ENCODE results near the gene SYT2.
"Not testable (repeated sequence)": the region's sequence is repeated elsewhere in the genome, so short reads cannot be mapped to it uniquely, and the experiment has no call there.

SYT2 gene

GRCh38 chr1:202642212-202642611 is 68.0 kb downstream of the SYT2 start:
- FAIRE-seq, result no peak

DNA sequence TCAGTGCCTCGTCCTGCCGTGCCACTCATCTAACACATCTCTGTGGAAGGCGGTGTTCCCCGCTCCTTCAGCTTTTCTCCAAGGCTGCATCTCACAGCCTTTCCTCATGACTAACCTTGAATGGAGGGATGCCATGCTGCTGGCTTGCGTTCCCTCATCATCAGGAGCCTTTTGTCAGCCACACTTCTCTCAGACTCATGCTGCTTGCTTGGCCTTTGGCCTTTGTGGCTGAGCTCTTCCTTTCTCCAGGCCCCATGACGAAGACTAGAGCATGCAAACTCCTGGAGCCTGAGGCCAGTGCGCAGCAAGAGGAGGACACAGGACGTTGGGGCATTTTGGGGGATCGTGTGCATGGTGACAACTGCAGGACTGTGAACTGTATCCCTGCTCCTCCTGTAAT is 70.8 kb downstream of the SYT2 start:
- FAIRE-seq, result no peak

- FAIRE-seq, result not testable (repeated sequence)
Measured at GRCh38 chr1:202638701-202639305, 71.5 kb downstream of the SYT2 start.

- no peak for FAIRE-seq
Measured at GRCh38 chr1:202638019-202638700, 72.1 kb downstream of the SYT2 start.

DNA sequence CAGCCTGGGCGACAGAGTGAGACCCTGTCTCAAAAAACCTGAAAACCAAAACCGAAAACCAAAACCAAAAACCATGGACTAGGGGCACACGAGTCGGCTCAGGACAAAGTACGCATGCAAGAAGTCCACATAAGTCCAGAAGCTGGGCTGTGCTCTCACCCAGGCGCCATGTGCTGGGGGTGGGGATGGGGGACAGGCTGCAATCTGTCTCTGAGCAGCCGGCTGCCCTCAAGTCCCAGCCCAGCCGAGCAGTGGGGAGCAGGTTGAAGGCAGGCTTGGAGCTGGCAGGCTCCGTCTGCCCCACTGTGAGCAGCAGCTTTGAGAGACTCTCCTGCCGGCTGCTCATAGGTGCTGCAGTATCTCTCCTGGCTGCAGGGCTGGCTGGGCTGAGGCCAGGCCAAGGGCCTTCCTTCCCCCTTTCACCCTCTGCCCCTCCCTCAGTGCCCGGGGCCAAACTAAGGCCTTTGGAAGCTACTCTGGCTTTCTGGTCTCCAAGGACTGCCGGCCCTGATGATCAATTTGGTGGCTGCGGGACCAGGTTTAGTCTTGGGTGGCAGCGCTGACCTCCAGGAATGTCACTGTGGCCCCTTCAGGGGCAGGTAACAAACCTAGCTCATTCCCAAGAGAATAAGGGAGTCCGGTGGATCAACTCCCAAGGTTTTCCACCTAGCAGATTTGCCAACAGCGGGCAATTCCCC is 72.8 kb downstream of the SYT2 start:
- FAIRE-seq, result not testable (repeated sequence)

GRCh38 chr1:202636171-202636570 is 74.1 kb downstream of the SYT2 start:
- FAIRE-seq, result not testable (repeated sequence)

- FAIRE-seq, result no peak
Measured at GRCh38 chr1:202632241-202632640, 78.0 kb downstream of the SYT2 start.

DNA sequence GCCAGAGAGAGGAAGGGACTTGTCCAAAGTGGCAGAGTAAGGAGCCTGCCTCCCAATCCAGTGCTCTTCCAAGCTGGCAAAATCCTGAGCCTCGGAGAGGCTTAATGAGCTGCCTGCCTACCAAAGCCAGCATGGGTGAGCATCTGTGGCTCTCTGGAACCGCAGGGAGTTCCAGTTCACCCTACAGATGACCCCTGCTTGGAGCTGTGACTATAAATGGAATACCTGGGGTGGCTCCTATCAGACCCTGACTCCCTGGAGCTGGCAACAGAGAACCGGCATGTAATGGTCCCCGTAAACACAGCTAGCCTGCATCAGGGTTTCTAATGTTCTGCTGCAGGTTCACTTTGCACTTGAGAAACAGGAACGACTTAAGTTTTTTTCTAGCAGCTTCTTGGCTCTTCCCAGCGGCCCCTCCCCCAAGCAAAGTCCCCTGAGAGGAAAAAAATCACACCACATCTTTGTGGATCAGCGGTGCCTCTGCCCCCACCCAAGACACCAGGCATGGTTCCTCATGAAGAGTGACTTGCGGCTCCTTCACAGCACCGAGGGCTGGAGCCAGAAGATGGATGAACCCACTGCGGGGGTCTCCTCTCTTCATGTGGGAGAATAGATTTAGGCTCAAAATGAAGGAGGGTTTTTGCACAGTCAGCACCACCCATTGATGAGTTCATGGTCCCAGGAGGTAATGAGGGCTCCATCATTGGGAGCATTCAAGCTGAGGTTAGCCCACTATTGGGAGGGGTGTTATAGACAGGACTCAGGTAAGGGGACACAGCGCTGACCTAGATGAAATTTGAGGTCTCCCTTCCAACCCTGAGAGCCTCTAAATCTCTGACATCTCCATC is 79.0 kb downstream of the SYT2 start:
- FAIRE-seq, result no peak

GRCh38 chr1:202630541-202630940 is 79.7 kb downstream of the SYT2 start:
- no peak for FAIRE-seq

DNA sequence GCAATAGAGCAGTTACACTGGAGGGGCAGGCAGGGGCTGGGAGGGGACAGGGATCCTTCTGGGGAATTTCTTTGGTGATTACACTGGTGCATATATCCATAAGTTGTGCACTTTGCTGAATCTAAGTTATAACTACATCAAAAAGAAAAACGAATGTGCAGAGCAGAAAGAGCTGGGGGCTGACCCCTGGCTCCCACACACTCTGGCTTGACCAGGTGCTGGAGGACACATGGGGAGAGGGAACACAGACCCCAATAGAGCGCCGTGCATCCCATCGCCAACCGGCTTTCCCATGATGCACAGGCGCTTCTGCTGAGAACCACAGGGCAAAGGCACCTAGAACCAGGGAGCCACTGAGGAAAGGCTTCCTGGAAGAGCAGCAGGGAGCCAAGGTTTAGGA is 80.2 kb downstream of the SYT2 start:
- FAIRE-seq, result not testable (repeated sequence)

DNA sequence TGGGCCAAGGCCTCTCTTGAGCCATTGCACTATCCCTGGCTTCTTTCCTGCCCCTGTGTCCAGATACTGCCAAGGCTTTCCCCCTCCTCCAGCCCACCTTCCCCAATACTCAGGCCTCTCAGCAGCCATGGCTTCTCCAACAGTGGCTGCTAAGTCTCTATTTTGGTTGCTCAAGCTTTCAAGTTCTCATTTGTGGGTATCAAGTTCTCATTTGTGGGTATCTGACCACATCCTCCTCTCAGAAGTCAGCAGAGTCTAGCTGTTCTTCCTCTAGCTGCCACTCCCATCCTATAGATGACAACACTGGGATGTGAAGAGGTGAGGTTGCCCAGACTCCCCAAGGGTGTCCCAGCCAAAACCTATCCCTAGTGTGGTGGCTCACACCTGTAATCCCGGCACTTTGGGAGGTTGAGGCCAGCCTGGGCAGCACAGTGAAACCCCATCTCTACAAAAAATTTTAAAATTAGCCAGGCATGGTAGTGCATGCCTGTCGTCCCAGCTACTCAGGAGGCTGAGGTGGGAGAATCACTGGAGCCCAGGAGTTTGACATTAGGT is 80.9 kb downstream of the SYT2 start:
- not testable (repeated sequence) for FAIRE-seq

DNA sequence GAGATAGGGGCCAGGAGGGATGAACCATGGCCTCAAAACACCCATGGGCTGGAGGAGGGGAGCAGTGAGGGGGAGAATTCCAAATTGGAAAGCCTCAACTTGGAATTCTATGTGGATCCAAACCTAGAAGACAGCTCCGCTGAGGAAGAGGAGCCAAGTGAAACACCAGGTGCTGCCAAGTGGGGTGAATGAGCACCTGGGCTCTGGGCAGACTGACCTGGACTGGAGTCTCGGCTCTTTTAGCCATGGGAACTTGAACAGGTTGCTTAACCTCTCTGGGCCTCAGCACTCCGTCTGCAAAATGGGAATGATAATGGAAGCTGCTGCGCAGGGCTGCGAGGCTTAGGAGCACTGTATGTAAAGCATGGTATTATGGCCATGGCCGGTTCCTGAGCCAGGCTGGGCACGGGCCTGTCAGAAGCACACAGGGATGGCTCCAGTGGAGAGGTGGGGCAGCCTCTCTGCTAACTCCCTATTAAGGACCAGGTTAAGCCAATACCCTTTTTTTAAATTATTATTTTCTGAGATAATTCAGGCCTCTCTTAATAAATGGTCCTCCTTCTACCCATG is 81.5 kb downstream of the SYT2 start:
- no peak for FAIRE-seq

- FAIRE-seq, result no peak
Measured at GRCh38 chr1:202627841-202628565, 82.3 kb downstream of the SYT2 start.

- not testable (repeated sequence) for FAIRE-seq
Measured at GRCh38 chr1:202627036-202627435, 83.2 kb downstream of the SYT2 start.

DNA sequence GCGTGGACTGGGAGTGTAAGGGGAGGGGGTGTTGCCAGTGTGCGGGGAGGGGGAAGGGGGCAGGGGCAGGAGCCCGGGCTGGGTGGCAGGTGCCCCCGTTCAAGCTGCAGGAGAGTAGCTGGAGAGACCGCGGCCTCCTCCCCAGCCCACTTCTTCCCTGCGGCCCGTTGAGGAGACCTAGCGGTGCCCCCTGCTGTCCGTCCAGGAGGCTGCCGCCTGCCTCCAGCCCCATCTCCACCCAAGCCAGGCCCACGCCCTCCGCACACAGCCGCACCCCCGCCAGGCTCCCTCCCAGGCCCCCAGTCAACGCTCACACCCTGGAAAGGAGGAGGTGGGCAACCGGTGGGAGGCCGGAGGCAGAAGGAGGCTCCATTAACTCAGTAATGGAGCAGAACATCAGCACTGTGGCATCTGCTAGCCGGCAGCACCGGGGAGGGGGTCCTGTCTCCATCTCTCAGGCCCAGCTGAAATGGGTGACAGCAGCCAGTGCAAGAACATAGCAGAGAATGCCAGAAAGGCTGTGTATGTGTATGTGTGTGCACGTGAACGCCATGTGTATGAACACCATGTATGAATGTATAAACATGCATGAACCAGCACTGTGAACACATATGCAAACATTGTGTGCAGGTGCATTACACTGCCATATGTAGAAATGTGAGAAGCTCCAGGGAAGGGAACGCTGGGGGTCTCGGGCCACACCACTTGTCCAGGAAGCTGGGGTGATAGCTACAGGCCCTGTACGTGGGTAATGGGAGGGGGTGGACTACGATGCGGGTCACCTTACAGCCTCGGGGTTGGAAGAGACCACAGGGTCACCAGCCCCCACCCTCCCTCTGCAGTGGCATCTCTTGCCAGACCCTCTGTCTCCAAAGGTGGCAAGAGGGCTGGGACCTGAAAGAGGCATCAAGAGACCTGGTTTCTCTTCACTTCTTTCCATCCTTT is 84.6 kb downstream of the SYT2 start:
- FAIRE-seq, result no peak

- FAIRE-seq, result no peak
Measured at GRCh38 chr1:202624781-202625108, 85.5 kb downstream of the SYT2 start.

GRCh38 chr1:202624088-202624780 is 86.0 kb downstream of the SYT2 start:
- FAIRE-seq, result no peak

GRCh38 chr1:202623476-202623875 is 86.8 kb downstream of the SYT2 start:
- not testable (repeated sequence) for FAIRE-seq

GRCh38 chr1:202623075-202623474 is 87.2 kb downstream of the SYT2 start:
- no peak for FAIRE-seq

- no peak for FAIRE-seq
Measured at GRCh38 chr1:202622388-202622787, 87.9 kb downstream of the SYT2 start.
